Globus pallidus (tissue), 1 donor: ENCODE measurements around the gene ZMAT3.
"Not testable (repeated sequence)": the region's sequence is repeated elsewhere in the genome, so short reads cannot be mapped to it uniquely, and the experiment has no call there.

Source experiments
- DNase-seq: peaks from one replicate; pipeline ENCODE4 v3.0.0-alpha.2; 2015; ENCODE audit warnings: low spot score

Gene ZMAT3

DNA sequence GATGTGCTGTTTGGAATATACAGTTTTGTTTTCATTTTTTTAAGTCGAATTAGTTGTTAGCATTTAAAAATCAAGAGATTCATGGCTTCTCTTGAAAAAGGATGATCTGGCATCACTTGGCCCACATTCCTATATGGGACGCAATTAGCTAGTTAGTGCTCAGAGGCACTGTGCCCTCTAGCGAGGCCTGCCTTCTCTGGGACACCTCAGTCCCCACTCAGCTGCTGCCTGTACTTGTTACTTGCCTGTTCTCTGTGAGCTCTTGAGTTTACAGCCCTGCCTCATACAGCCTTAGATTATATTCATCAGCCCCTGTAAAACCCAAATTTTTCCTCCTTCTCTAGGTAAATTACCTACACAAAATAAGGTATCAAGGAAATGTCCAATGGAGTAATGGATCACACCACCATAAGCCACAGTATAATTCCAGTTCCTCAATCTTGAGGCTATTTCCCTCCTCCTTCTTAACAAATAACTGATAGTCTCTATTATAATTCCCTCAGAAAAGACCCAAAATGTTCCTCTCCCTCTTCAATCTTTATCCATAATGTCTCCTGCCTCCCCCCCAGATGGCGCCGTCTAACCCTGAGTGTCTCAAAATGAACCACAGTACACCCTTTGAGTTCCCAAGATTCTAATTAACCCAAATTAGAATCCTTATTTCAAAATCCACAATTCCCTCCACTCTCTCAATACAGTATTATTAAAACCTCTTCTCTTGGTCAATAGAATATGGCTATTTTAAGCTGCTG is 2.7 kb downstream of the ZMAT3 start:
- DNase-seq = no peak

- DNase-seq = no peak
Measured at GRCh38 chr3:179067839-179068238, 3.8 kb downstream of the ZMAT3 start.

- DNase-seq = no peak
Measured at GRCh38 chr3:179067291-179067690, 4.3 kb downstream of the ZMAT3 start.

DNA sequence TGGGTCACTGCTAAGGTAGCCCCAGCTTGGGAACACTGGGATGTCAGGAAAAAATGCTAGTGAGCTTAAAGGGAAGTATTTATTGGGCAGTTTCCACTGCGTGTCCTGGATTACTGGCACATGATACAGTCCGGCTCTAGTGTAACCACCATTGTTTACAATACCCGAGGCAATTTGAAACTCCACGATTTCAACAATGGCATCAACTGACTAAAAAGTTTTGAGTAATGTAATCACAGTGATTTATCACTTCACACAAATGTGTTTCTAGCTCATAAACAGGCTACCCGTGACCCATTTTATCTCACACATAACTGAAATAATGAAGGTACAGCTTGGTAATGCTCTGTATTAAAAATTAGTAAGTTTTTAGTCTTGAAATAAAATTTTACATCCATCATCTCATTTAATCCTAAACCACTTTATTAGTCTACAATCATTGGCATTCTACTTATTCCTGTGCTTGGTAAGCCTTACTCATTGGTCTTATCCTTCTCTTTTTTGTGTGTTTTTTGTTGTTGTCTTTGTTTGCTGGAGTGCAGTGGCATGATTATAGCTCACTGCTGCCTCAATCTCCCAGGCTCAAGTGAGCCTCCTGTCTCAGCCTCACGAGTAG is 7.6 kb downstream of the ZMAT3 start:
- no peak for DNase-seq

DNA sequence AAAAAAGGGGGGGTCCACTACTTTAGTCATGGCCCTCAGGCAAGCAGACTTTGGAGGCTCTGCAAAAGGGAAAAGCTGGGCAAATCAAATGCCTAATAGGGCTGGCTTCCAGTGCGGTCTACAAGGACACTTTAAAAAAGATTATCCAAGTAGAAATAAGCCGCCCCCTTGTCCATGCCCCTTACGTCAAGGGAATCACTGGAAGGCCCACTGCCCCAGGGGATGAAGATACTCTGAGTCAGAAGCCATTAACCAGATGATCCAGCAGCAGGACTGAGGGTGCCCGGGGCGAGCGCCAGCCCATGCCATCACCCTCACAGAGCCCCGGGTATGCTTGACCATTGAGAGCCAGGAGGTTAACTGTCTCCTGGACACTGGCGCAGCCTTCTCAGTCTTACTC is 15.3 kb downstream of the ZMAT3 start:
- no peak for DNase-seq

GRCh38 chr3:179054565-179054964 is 17.0 kb downstream of the ZMAT3 start:
- DNase-seq = not testable (repeated sequence)

DNA sequence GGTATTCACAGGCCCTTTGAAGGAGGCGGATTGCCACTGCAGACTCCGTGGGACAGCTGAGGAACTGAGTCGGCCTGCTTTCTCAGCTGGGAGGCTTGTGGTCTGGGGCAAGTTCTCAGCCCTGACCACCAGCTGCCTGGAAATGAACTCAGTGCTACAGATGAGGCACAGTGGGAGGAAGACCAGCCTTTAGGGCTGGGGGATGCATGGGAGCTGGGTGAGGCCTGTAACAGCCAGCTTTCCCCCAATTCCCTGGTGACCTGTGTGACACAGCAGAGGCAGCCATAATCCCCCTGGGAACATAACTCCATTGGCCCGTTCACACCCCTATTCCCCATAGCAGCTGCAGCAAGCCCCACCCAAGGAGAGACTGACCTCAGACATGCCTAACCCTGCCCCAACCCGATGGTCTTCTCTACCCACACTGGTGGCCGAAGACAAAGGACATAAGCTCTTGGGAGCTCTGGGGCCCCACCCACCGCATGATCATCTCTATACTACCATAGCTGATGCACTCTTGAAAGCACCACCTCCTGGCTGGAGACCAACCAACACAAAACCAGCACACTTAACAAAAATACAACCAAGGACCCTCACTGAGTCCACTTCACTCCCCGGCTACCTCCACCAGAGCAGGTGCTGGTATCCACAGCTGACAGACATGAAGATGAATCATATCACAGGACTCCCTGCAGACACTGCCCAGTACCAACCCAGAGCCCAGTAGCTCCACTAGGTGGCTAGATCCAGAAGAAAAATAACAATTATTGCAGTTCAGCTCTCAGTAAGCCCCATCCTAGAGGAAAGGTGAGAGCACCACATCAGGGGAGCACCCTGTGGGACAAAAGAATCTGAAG is 24.9 kb downstream of the ZMAT3 start:
- DNase-seq = no peak

DNA sequence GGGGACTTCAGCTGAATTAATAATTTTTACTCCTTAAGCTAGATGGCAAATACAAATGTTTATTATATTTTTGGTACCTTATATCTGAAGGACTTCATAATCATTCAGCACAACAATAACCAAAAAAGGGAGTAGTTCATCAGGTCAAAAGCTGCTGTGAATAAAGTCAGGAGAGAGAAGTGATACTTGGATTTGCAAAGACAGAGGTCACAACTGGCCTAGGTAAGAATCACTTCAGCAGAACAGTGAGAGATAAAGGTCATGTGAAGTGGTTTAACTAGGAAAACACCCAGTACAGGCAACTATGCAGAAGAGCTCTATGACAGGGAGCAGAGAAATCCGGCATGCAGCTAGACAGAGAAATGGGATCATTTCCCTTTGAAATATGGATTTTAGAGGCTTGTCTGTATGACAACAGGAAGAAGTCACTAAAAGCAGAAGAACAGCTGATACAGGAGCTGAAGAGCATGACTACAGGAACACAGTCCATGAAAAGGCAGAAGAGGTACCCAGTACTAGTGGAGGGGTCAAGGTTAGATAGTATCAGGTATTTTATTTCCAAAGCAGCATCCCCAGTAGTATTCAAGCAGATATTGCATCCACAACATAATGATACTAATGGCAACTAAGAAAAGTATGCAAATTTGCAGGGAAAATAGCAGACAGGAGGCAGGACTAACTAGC is 25.7 kb downstream of the ZMAT3 start:
- DNase-seq = no peak

DNA sequence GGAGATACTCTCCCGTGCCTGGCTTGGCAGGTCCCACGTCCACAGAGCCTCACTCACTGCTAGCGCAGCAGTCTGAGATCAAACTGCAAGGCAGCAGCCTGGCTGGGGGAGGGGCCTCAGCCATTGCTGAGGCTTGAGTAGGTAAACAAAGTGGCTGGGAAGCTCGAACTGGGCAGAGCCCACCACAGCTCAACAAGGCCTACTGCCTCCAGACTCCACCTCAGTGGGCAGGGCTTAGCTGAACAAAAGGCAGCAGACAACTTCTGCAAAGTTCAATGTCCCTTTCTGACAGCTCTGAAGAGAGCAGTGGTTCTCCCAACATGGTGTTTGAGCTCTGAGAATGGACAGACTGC is 32.7 kb downstream of the ZMAT3 start:
- not testable (repeated sequence) for DNase-seq

DNA sequence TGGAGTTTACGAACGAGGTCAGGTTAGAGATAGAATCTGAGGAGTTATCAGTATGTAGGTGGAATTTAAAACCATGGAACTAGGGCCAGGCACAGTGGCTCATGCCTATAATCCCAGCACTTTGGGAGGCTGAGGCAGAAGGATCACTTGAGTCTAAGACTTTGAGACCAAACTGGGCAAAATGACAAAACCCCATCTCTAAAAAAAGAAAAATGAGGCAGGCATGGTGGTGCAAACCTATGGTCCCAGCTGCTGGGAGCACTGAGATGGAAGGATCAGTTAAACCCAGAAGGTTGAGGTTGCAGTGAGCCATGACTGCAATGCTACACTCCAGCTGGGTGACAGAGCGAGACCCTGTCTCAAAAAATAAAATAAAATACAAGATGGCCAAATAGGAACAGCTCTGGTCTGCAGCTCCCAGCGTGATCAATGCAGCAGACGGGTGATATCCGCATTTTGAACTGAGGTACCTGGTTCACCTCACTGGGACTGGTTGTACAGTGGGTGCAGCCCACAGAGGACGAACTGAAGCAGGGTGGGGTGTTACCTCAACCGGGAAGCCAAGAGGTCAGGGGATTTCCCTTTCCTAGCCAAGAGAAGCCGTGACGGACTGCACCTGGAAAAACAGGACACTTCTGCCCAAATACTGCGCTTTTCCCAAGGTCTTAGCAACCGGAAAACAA is 33.3 kb downstream of the ZMAT3 start:
- DNase-seq = no peak

- no peak for DNase-seq
Measured at GRCh38 chr3:179037351-179037750, 34.3 kb downstream of the ZMAT3 start.

DNA sequence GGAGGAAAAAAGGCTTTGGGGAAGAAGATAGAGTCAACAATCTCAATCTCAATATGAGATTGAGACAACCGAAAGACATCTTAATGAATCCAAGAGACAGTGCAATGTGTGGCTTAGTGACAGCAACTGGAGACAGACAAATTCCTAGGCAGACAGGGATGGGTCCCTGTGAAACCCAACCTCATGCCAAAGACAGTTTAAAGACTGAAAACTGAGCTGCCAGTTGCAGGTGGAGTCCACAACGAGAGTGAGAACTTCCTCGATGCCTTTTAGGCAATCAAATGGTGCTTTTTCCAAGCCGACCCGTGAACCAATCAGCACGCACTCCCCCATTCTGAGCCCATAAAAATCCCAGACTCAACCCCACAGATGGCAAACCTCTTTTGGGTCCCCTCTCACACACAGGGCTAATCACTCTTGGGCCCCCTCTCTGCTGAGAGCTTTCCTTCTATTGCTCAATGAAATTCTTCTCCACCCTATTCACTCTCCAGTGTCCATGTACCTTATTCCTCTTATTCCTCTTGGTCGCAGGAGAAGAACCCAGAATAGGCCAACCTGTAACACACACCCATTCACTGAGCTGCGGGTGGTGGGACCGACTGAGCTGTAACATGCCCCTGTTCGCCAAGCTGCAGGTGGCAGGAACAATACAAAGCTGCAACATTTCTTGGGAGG is 34.8 kb downstream of the ZMAT3 start:
- DNase-seq = no peak

- no peak for DNase-seq
Measured at GRCh38 chr3:179036226-179036625, 35.4 kb downstream of the ZMAT3 start.

DNA sequence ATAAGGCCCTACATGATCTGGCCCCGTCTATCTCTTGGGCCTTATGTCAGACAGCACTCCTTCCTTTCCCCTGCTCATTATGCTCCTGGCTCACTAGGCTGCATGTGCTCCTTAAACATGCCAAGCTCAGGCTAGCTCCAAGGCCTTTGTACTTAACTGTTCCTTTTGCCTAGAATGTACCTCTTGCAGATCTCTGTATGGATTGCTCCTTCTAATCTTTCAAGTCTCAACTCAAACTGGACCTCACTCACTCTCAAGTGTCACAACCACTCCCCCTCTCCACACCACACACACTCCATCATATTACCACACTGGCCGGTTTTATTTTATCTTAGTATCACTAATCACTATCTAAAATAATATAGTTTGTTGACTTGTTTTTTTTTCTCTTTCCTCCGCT is 36.4 kb downstream of the ZMAT3 start:
- no peak for DNase-seq

DNA sequence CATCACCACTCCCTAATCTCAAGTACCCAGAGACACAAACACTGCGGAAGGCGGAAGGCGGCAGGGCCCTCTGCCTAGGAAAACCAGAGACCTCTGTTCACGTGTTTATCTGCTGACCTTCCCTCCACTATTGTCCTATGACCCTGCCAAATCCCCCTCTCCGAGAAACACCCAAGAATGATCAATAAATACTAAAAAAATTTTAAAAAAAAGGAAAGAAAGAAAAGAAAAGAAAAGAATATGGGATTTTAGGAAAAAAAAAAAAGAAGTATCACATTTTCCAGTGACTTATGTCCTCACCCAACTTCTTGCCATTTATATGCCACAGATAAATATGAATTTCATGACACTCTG is 38.3 kb downstream of the ZMAT3 start:
- not testable (repeated sequence) for DNase-seq

DNA sequence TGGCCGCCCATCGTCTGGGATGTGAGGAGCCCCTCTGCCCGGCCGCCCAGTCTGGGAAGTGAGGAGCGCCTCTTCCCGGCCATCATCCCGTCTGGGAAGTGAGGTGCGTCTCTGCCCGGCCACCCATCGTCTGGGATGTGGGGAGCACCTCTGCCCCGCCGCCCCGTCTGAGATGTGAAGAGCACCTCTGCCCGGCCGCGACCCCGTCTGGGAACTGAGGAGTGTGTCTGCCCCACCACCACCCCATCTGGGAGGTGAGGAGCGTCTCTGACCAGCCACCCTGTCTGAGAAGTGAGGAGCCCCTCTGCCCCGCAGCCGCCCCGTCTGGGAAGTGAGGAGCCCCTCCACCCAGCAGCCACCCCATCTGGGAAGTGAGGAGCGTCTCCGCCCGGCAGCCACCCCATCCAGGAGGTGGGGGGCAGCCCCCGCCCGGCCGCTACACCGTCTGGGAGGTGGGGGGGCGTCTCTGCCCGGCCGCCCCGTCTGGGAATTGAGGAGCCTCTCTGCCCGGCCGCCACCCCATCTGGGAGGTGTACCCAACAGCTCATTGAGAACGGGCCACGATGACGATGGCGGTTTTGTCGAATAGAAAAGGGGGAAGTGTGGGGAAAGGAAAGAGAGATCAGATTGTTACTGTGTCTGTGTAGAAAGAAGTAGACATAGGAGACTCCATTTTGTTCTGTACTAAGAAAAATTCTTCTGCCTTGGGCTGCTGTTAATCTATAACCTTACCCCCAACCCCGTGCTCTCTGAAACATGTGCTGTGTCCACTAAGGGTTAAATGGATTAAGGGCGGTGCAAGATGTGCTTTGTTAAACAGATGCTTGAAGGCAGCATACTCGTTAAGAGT is 38.9 kb downstream of the ZMAT3 start:
- DNase-seq = not testable (repeated sequence)

GRCh38 chr3:179029096-179029495 is 42.5 kb downstream of the ZMAT3 start:
- DNase-seq = no peak

- no peak for DNase-seq
Measured at GRCh38 chr3:179028408-179028807, 43.2 kb downstream of the ZMAT3 start.

GRCh38 chr3:179027326-179027900 is 44.2 kb downstream of the ZMAT3 start:
- DNase-seq = no peak

- no peak for DNase-seq
Measured at GRCh38 chr3:179026636-179027035, 45.0 kb downstream of the ZMAT3 start.
